Erythroblast (primary cell): ENCODE data around the gene SCN5A.

ENCODE experiments used
- GATA1 ChIP-seq: IDR thresholded peaks from 2 replicates; pipeline ENCODE4 v1.6.1; 2011; ENCODE audit warnings: low read depth, mild to moderate bottlenecking, control low read depth, low read length, moderate library complexity
- POLR2A ChIP-seq: IDR thresholded peaks from 2 replicates; pipeline ENCODE4 v1.6.1; 2011; ENCODE audit warnings: mild to moderate bottlenecking, low read length

DNA sequence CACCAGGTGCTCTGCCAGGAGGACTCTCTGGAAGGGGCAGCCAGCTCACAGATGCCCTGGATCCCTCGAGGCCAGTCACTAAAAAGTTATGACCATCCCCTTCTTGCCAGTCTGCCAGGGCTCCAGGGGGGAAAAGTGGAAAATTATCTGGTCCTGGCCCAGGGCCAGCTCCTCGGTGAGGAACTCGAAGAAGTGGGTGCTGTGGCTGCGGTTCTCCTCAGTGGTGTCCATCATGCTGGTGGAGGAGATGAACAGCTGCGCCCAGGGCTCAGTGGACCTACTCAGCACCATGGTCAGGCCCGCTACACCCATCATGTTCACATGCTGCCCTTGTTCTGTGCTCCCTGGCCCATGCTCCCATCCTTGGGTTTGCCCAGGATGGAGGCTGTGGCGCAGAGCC, 134.1 kb downstream of the SCN5A start:
- TF ChIP-seq POLR2A = no peak
- TF ChIP-seq GATA1 = no peak
